SK-N-MC (cell line): ENCODE measurements around the gene KCNG1.

Experiments
- DNase-seq: peaks from one replicate; pipeline ENCODE4 v3.0.0-alpha.2; 2011; ENCODE audit warnings: low read depth, low spot score
- H3K27ac ChIP-seq: fragments of 200-600 bp; sonication (generic); 2 replicates; pipeline ENCODE4 v1.5.1; 2016; ENCODE audit warnings: mixed run types
- H3K36me3 ChIP-seq: fragments of 200-600 bp; sonication (generic); 2 replicates; pipeline ENCODE4 v1.6.1; 2017; ENCODE audit warnings: antibody characterized with exemption, low read length, mixed read lengths; ENCODE audit not compliant: insufficient read depth
- H3K4me3 ChIP-seq: fragments of 200-600 bp; sonication (generic); 2 replicates; pipeline ENCODE4 v1.5.1; 2016
- H3K9ac ChIP-seq: fragments of 200-600 bp; sonication (generic); 2 replicates; pipeline ENCODE4 v1.8.0; 2017; ENCODE audit warnings: mixed run types, mixed read lengths; ENCODE audit not compliant: insufficient read length
- H3K9me3 ChIP-seq: fragments of 200-600 bp; sonication (generic); 2 replicates; pipeline ENCODE4 v1.6.1; 2017; ENCODE audit warnings: low read depth, mild to moderate bottlenecking, antibody characterized with exemption, low read length, moderate library complexity, mixed read lengths
- EZH2 ChIP-seq: fragments of 200-600 bp; sonication (generic); IDR thresholded peaks from one replicate; pipeline ENCODE4 v1.6.1; 2017; ENCODE audit warnings: antibody characterized with exemption
- FOXP2 ChIP-seq: optimal IDR thresholded peaks from 2 replicates; pipeline ENCODE3; 2011; ENCODE audit warnings: mild to moderate bottlenecking, moderate library complexity; ENCODE audit not compliant: insufficient read depth; ENCODE audit errors: extremely low read length, control extremely low read depth
- POLR2AphosphoS5 ChIP-seq: IDR thresholded peaks from 2 replicates; pipeline ENCODE4 v1.6.1; 2012; ENCODE audit warnings: mild to moderate bottlenecking, low read depth, low read length, borderline replicate concordance

Gene KCNG1

DNA sequence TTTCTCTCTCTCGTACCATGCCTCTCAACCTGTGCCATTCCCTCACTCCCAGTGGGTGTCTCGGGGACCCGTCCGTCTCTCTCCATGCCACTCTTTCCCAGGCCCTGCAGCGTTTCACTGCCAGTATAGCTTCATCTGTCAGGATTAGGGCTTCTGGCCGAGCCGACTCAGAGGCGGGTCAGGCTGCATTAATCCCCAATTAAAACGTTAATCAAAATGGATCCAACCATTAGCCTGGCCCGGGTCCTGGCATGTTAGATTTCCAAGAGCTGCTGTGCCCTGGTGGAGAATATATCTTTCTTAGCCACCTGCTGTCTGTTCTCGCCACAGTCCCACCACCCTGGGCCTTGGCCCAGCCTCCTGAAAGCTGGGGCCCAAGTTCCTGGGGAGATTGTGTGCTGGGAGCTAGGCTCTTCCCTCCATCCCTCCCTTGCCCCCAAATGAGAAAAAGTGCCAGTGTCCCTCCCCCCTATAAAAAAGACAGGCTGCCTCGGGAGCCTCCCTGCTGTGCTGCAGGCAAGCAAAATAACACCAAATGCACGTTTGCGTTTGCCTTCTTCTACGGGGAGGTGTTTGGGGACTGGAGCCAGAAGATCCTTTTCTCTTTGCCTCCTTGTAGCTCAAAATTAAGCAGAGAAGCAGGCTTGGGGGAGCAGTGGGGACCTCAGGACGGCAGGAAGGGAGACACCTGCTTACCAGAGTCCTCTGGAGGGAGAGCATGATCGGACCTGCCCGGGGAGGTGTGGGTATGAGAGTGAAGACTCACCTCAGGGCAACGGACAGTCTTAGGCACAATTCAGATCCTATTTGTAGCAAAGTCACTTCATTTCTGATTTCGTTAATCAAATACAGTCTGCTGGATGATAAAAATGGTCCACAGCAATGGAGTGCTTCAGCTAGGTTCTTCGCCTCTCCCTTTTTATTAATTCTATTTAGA lies 3.0 kb downstream of the KCNG1 start:
- H3K9me3 ChIP-seq = no peaks in the 10 kb centered on the region
- no peak overlapping the region for H3K9ac ChIP-seq
- H3K27ac ChIP-seq = no peak overlapping the region
- DNase-seq = no peak
- H3K36me3 ChIP-seq = no peaks in the 10 kb centered on the region
- H3K4me3 ChIP-seq = 0 out of 2 replicates have a peak overlapping the region, but pooled peaks have one; percentile 14
- TF ChIP-seq POLR2AphosphoS5 = no peak
- no peak for TF ChIP-seq FOXP2

DNA sequence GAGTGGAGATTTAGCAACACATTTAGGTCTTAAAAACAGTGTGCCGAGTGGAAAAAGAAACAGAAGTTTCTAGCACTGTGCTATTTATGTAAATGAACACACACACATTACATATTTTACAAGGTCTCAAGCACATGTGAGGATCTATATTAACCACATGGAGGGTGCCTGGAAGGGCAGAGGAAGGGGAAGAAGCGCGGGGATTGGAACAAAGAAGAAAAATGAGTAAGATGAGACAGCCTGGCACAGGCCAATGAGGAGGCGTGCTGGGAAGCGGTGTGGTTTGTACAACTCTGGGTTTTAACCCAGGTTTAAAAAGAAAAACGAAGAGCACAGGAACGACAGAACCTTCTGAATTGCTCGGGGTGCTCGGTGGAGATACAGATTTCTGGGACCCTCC lies 5.7 kb downstream of the KCNG1 start:
- Histone ChIP-seq H3K4me3 (no peak overlapping the region), H3K9me3 (no peaks in the 10 kb centered on the region), H3K27ac (peak overlapping the region; percentile 39; the same call in 1 of the 2 replicates), H3K9ac (peak overlapping the region; percentile 8), H3K36me3 (no peaks in the 10 kb centered on the region)
- DNase-seq = no peak
- TF ChIP-seq EZH2 (no peak), POLR2AphosphoS5 (no peak), FOXP2 (no peak)

DNA sequence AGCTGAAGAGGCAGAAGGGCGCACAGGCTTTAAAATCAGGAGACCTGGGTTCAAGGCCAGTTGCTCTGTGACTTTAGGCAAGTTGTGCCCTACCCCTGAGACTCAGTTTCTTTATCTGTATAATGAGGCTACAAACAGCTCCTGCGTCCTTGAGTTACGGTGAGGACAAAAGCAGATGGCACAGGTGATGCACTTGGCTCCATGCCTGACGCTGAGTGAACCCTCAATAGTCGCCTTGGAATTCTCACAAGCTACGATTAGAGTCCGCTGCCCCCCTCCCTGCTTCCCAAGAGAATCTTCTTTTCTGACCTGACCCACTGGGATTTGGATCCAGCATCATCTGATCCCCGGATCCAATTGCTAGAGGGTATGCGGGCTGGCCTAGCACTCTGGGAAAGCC lies 6.4 kb downstream of the KCNG1 start:
- Histone ChIP-seq H3K9me3 (no peaks in the 10 kb centered on the region), H3K9ac (no peak overlapping the region), H3K27ac (no peak overlapping the region), H3K36me3 (no peaks in the 10 kb centered on the region), H3K4me3 (no peak overlapping the region)
- DNase-seq = no peak
- no peak for TF ChIP-seq EZH2
- TF ChIP-seq FOXP2 = no peak
- TF ChIP-seq POLR2AphosphoS5 = no peak

DNA sequence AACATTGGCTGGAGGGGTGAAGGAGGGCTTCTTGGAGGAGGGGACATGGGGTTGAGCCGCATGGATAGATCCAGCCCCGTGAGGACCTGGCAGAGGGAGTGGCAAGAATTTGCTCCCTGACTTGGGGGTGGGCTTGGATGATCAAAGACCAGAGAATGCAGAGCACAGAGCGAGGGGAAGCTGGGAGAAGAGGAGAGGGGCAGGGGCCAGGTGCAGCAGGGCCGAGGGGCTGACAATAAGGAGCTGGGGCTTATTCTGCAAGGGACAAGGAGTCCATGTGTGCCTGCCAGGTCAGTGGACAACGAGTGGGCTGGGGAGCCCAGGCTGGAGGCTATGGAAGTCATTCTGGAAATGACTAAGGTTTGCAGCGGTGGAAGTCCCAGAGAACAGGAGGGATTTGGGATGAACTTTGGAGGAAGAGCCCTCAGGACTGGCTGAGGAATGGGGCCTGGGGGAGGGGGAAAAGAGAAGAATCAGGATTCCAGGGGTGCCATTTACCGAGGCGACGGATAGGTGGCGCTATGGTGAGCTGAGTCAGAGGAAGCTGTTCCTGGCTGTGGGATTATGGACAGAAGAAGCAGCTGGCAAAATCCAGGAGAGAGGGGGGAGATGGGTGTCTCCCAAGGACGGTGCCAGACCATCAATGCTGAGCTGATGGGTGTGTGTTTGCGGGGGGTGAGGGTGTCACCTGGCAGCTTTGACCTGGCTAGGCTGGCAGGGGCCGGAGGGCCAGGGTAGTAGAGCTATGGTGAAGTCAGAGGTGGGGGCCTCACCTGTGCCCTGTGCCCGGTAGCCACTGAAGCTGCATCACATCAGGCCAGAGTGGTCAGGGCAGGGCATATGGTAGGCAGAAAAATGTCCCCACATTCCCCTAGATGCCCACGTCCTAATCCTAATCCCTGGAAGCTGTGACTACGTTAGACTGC lies 7.8 kb downstream of the KCNG1 start:
- H3K36me3 ChIP-seq = no peaks in the 10 kb centered on the region
- H3K9me3 ChIP-seq = no peaks in the 10 kb centered on the region
- no peak overlapping the region for H3K27ac ChIP-seq
- peak; percentile 8 for DNase-seq
- H3K9ac ChIP-seq = no peak overlapping the region
- H3K4me3 ChIP-seq = no peak overlapping the region
- TF ChIP-seq FOXP2 (no peak), EZH2 (no peak), POLR2AphosphoS5 (no peak)

DNA sequence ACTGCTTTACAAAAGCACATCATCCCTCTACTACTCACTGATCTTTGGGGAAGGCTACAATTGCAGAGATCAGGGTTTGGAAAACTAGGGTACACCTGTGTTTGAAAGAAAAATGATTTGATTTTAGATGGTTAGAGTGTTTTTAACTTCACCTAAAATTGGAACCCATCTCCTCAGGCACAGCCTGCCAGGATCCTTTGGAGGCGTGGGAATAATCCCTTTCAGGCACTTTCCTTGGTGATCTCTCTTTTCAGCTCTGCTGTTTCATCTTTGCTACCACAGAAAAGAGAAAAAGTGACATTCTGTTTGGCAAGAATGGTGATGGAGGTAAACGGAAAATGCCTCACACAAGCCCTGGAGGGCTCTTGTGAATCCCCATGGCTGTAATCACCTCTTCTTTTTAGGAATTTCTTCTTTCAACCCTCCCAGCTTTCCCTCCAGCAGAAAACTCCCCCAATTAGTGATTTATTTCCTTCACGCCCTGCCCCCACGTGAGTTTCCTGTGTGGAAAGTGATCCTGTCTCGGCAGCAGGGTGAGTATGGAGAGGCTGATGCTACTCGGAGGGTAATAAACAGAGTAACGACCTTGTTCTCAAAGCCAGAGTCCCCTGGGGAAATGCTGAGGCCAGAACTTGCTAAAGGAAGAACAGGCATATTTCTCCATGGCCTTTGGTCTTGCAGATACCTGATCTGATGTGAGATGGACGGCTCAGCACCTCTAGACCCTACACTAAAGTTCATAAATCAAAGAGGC lies 9.2 kb downstream of the KCNG1 start:
- DNase-seq = no peak
- Histone ChIP-seq H3K36me3 (no peaks in the 10 kb centered on the region), H3K9ac (no peak overlapping the region), H3K9me3 (no peaks in the 10 kb centered on the region), H3K27ac (no peak overlapping the region), H3K4me3 (no peak overlapping the region)
- TF ChIP-seq POLR2AphosphoS5 (no peak), EZH2 (no peak), FOXP2 (no peak)

DNA sequence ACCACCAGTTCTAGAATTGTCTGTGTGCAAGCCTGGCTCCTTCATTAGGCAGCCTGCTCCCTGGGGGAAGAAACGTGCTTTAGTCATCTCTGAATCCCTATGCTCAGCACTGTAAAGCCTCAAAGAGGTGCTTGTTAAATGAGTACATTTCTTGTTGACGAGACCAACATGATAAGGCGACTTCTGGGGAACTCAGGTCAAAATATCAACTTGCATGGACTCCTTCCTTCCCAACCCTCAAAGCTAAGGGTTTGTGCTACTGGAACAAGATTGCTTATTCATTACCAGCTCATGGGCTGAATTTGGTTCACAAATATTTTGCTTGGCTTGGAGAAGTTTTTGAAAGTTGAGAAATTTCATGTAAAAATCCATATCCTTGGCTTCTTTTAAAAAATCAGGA lies 10.6 kb downstream of the KCNG1 start:
- Histone ChIP-seq H3K36me3 (no peaks in the 10 kb centered on the region), H3K9me3 (no peaks in the 10 kb centered on the region), H3K4me3 (no peak overlapping the region), H3K27ac (no peak overlapping the region), H3K9ac (no peak overlapping the region)
- no peak for DNase-seq
- TF ChIP-seq EZH2 (no peak), POLR2AphosphoS5 (no peak), FOXP2 (no peak)

DNA sequence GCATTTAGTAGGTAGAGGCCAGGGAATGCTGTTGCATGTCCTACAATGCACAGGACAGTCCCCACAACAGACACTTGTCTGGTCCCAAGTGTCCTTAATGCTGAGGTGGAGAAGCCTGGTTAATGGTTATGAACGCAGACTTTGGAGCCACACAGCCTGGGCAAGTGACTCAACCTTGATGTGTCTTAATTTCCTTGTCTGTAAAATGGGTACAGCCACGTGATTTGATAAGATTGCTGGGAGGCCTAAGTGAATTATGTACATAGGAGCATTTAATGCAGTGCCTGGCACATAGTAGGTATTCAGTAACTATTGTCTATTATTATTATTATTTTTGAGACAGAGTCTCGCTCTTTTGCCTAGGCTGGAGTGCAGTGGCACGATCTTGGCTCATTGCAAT lies 11.4 kb downstream of the KCNG1 start:
- DNase-seq = no peak
- Histone ChIP-seq H3K9ac (no peak overlapping the region), H3K4me3 (no peak overlapping the region), H3K9me3 (no peaks in the 10 kb centered on the region), H3K27ac (no peak overlapping the region), H3K36me3 (no peaks in the 10 kb centered on the region)
- no peak for TF ChIP-seq POLR2AphosphoS5
- TF ChIP-seq EZH2 = no peak
- no peak for TF ChIP-seq FOXP2
